ENCODE data around the gene LETM1. TPM values are rescaled to one million over a fixed set of nuclear protein-coding genes. Genes with fewer than 3 reads are reported as not detected.

The LETM1 gene
- total and polyA plus RNA-seq, 2 of the 8 experiments (the other 6 are each of a cell fraction or from before 2014, with no cell fraction given): 19.8 to 50.1 TPM

- peaks cover 0 to 13% of the 10 kb centered on the region in 2 experiments for H4K20me1 ChIP-seq (replicated peaks in 1 of 2; ENCODE audit: control insufficient read depth in 1 of 2, insufficient read depth in 2 of 2, low read length in 2 of 2)
- H3K4me2 ChIP-seq (ENCODE audit: insufficient read depth in 1 of 2, low read depth in 2 of 2, low read length in 2 of 2): no peak overlapping the region
- 92% methylated on average over 16 of the region's 16 CpGs; no CpG with 5 or more reads in 1 of the 2 experiments for WGBS, 2 experiments (ENCODE audit: extremely low coverage in 1 of 2, insufficient coverage in 1 of 2, insufficient read length in 1 of 2, insufficient replicate concordance in 2 of 2, low coverage in 1 of 2, low lambda C conversion rate in 2 of 2, missing lambda C conversion rate in 1 of 2)
- TF ChIP-seq ATF3 (IDR thresholded peaks at IDR 0.05; ENCODE audit: insufficient read depth, low read depth, low read length): no peak
- TF ChIP-seq TBP (IDR thresholded peaks at IDR 0.05; ENCODE audit: low read depth, low read length): no peak
- TF ChIP-seq BACH1 (IDR thresholded peaks at IDR 0.05; ENCODE audit: low read length): no peak
- no peak for TF ChIP-seq POLR2AphosphoS5 (IDR thresholded peaks at IDR 0.05; ENCODE audit: low read depth, low read length)
- TF ChIP-seq JUND (IDR thresholded peaks at IDR 0.05; ENCODE audit: low read length): no peak
- TF ChIP-seq EP300 (IDR thresholded peaks at IDR 0.05; ENCODE audit: borderline replicate concordance in 1 of 2, low read depth in 2 of 2, low read length in 2 of 2): no peak
- no peak for TF ChIP-seq TAF1 (IDR thresholded peaks at IDR 0.05; ENCODE audit: low read depth, low read length)
- no peak for TF ChIP-seq ASH2L (IDR thresholded peaks at IDR 0.05; ENCODE audit: low read length)
- TF ChIP-seq BRCA1 (IDR thresholded peaks at IDR 0.05; ENCODE audit: low read depth, low read length): no peak
- DNase-seq (ENCODE audit: low read depth in 1 of 2, low spot score in 2 of 2) (no peak), FAIRE-seq (no peak)
- H3K4me1 ChIP-seq (replicated peaks in 1 of 4; ENCODE audit: control insufficient read depth in 3 of 4, insufficient read depth in 4 of 4, low read length in 3 of 4): no peaks in the 10 kb centered on the region; a peak in 1 of 7 replicates
- ChIA-PET CTCF (ENCODE audit: partially characterized antibody) (interaction anchor here (1.5 to 71.2 kb wide), 4 partner anchors 8 to 42 kb away, joined by 5 to 2507 read pairs (median 42); no protein-coding TSS in a partner anchor), POLR2A (ENCODE audit: partially characterized antibody) (interaction anchor here (0.8 to 4.3 kb wide), 6 partner anchors 9 to 61 kb away, joined by 3 to 38 read pairs (median 5); no protein-coding TSS in a partner anchor)
- H4K91ac ChIP-seq (replicated peaks; ENCODE audit: insufficient read length, low read length): no peak overlapping the region
- no peak overlapping the region for H3K18ac ChIP-seq (ENCODE audit: extremely low read depth, low read length)
- no peaks in the 10 kb centered on the region for H3K27me3 ChIP-seq (replicated peaks in 1 of 4; ENCODE audit: control insufficient read depth in 3 of 4, extremely low read depth in 1 of 4, insufficient read depth in 3 of 4, low read length in 3 of 4)
- H2BK12ac ChIP-seq (ENCODE audit: low read depth, low read length): no peak overlapping the region
- no peak overlapping the region for H3K23ac ChIP-seq (ENCODE audit: insufficient read length)
- H2BK15ac ChIP-seq (ENCODE audit: low read length): no peak overlapping the region
- H2BK20ac ChIP-seq (ENCODE audit: low read length): no peak overlapping the region
- no peaks in the 10 kb centered on the region for H3K79me1 ChIP-seq (ENCODE audit: low read depth, low read length)
- no peak overlapping the region for H3K14ac ChIP-seq (ENCODE audit: insufficient read length)
- H3K56ac ChIP-seq (replicated peaks; ENCODE audit: insufficient read length, low read depth, low read length): no peak overlapping the region
- H2AFZ ChIP-seq (ENCODE audit: low read length): no peak overlapping the region
- H2AK5ac ChIP-seq (ENCODE audit: low read depth, low read length): no peak overlapping the region
- H3K23me2 ChIP-seq (ENCODE audit: low read depth, low read length): no peaks in the 10 kb centered on the region; the same call in 1 of the 2 replicates
- H3K79me2 ChIP-seq (ENCODE audit: control insufficient read depth in 1 of 2, insufficient read depth in 2 of 2, low read length in 2 of 2): no peaks in the 10 kb centered on the region
- peaks cover 0 to 20% (median 10%) of the 10 kb centered on the region in 4 experiments; a peak in 5 of 8 replicates for H3K36me3 ChIP-seq (ENCODE audit: control insufficient read depth in 2 of 4, insufficient read depth in 4 of 4, low read length in 3 of 4)
- no peak overlapping the region for H2BK120ac ChIP-seq (replicated peaks; ENCODE audit: low read depth, low read length)
- no peak overlapping the region for H3K4me3 ChIP-seq (ENCODE audit: extremely low read depth in 1 of 4, insufficient read depth in 2 of 4, low read depth in 3 of 4, low read length in 4 of 4)
- no peak overlapping the region for H4K5ac ChIP-seq (ENCODE audit: insufficient read length, low read depth, low read length)
- H3K27ac ChIP-seq (ENCODE audit: low read depth, low read length): no peak overlapping the region
- no peak overlapping the region for H3K9ac ChIP-seq (replicated peaks in 1 of 4; ENCODE audit: extremely low read depth in 1 of 4, low read depth in 3 of 4, low read length in 3 of 4)
- H3K4ac ChIP-seq (replicated peaks; ENCODE audit: insufficient read length, low read depth, low read length): no peak overlapping the region
- H2BK5ac ChIP-seq (ENCODE audit: low read depth, low read length): no peak overlapping the region
- no peaks in the 10 kb centered on the region for H3K9me3 ChIP-seq (ENCODE audit: insufficient read depth in 2 of 2, low read depth in 1 of 2, low read length in 1 of 2)
- H4K8ac ChIP-seq (ENCODE audit: extremely low read depth, insufficient read depth, low read length): no peak overlapping the region
Measured at GRCh38 chr4:1807332-1807777, 48.6 kb downstream of the LETM1 start.
